A549 (cell line): ENCODE measurements around the gene UNC13A.

Experiments used
- CTCF ChIP-seq: fragments of >200 bp; sonication (Bioruptor Twin); formaldehyde crosslinking; IDR thresholded peaks from 3 replicates; pipeline ENCODE4 v1.5.1; 2016
- MAFK ChIP-seq: fragments of 450-650 bp; IDR thresholded peaks from 2 replicates; pipeline ENCODE4 v1.6.1; 2014; ENCODE audit not compliant: partially characterized antibody
- POLR2A ChIP-seq: IDR thresholded peaks from 2 replicates; pipeline ENCODE4 v1.6.1; 2012; ENCODE audit warnings: mild to moderate bottlenecking, low read length

- TF ChIP-seq POLR2A (no peak), CTCF (no peak), MAFK (no peak)
Measured at GRCh38 chr19:17610384-17610783, 77.8 kb downstream of the UNC13A start.
